ENCODE data around the gene ZDHHC6. TPM values are rescaled to one million over a fixed set of nuclear protein-coding genes. Genes with fewer than 3 reads are reported as not detected.

ZDHHC6 gene
- total RNA-seq, 1 experiment from 2014 or later: 40.3 TPM

GRCh38 chr10:112395809-112396530 lies 50.7 kb downstream of the ZDHHC6 start:
- Histone ChIP-seq H3K27me3 (ENCODE audit: control insufficient read depth, insufficient read depth, low read length) (peaks cover 31% of the 10 kb centered on the region), H3K4me1 (ENCODE audit: control insufficient read depth, insufficient read depth, low read length) (no peaks in the 10 kb centered on the region), H3K27ac (ENCODE audit: low read length) (no peak overlapping the region), H3K36me3 (ENCODE audit: control insufficient read depth, insufficient read depth, low read length) (no peaks in the 10 kb centered on the region), H3K4me3 (ENCODE audit: low read depth in 2 of 2, low read length in 2 of 2) (no peak overlapping the region), H3K9me3 (ENCODE audit: control insufficient read depth, insufficient read depth, low read depth, low read length) (no peaks in the 10 kb centered on the region)
- ChIA-PET CTCF (no interaction called here), POLR2A (interaction anchor here (0.7 kb wide), 1 partner anchor 108 kb away, joined by 3 read pairs; no protein-coding TSS in a partner anchor)
- TF ChIP-seq CTCF (IDR thresholded peaks at IDR 0.05): no peak
- no peak for TF ChIP-seq TCF7L2 (IDR thresholded peaks at IDR 0.05; ENCODE audit: low read depth, low read length)
- no peak for TF ChIP-seq POLR2AphosphoS5 (IDR thresholded peaks at IDR 0.05; ENCODE audit: low read depth, low read length)
- no peak for TF ChIP-seq SIN3A (IDR thresholded peaks at IDR 0.05; ENCODE audit: borderline replicate concordance, insufficient read depth, low read depth, low read length)
- no peak for TF ChIP-seq REST (IDR thresholded peaks at IDR 0.05; ENCODE audit: insufficient read depth in 1 of 2, low read depth in 2 of 2, low read length in 1 of 2)
- in situ Hi-C loops (cut with HindIII; ENCODE audit: low pct_unique_long_range_greater_than_20kb, low sequenced_read_pairs): no loop called here
- DNase-seq (ENCODE audit: low read depth, low spot score): no peak
- intact Hi-C loops (cut with micrococcal nuclease; ENCODE audit: unreplicated experiment): no loop called here
- BruUV-seq (replicated peaks): no TSS peak
- ATAC-seq: no peak

GRCh38 chr10:112394475-112394875 lies 52.2 kb downstream of the ZDHHC6 start:
- ATAC-seq (no peak), DNase-seq (ENCODE audit: low read depth, low spot score) (no peak)
- no peaks in the 10 kb centered on the region for H3K4me1 ChIP-seq (ENCODE audit: control insufficient read depth, insufficient read depth, low read length)
- H3K27me3 ChIP-seq (ENCODE audit: control insufficient read depth, insufficient read depth, low read length): peaks cover 29% of the 10 kb centered on the region
- POLR2A ChIA-PET: no interaction called here
- CTCF ChIA-PET: no interaction called here
- BruUV-seq (replicated peaks): no TSS peak
- intact Hi-C loops (cut with micrococcal nuclease; ENCODE audit: unreplicated experiment) (no loop called here), in situ Hi-C loops (cut with HindIII; ENCODE audit: low pct_unique_long_range_greater_than_20kb, low sequenced_read_pairs) (no loop called here)
- no peak overlapping the region for H3K4me3 ChIP-seq (ENCODE audit: low read depth in 2 of 2, low read length in 2 of 2)
- no peak overlapping the region for H3K27ac ChIP-seq (ENCODE audit: low read length)
- TF ChIP-seq TCF7L2 (IDR thresholded peaks at IDR 0.05; ENCODE audit: low read depth, low read length): no peak
- no peak for TF ChIP-seq REST (IDR thresholded peaks at IDR 0.05; ENCODE audit: insufficient read depth in 1 of 2, low read depth in 2 of 2, low read length in 1 of 2)
- no peak for TF ChIP-seq POLR2AphosphoS5 (IDR thresholded peaks at IDR 0.05; ENCODE audit: low read depth, low read length)
- TF ChIP-seq CTCF (IDR thresholded peaks at IDR 0.05): no peak
- no peak for TF ChIP-seq SIN3A (IDR thresholded peaks at IDR 0.05; ENCODE audit: borderline replicate concordance, insufficient read depth, low read depth, low read length)
- no peaks in the 10 kb centered on the region for H3K9me3 ChIP-seq (ENCODE audit: control insufficient read depth, insufficient read depth, low read depth, low read length)
- no peaks in the 10 kb centered on the region for H3K36me3 ChIP-seq (ENCODE audit: control insufficient read depth, insufficient read depth, low read length)

Measured in Panc1 (cell line).